COLO668 (cell line): ENCODE results near the gene ADPRS.

ENCODE experiments used
- DNase-seq: peaks from one replicate; lab custom pipeline; 2025; ENCODE audit not compliant: unreplicated experiment; lab: John Stamatoyannopoulos, UW

The ADPRS gene

DNA sequence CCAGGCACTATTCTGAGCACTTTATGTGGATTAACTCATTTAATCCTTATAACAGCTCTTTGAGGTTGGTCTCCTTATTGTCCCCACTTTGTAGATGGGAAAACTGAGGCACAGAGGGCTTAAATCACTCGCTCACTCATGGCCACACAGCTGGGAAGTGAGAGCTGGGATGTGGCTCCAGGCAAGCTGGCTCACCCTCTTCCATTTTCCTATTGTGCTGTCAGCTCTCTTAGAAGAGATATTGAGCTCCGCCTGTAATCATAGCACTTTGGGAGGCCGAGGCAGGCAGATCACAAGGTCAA, 40.2 kb downstream of the ADPRS start:
- no peak for DNase-seq

DNA sequence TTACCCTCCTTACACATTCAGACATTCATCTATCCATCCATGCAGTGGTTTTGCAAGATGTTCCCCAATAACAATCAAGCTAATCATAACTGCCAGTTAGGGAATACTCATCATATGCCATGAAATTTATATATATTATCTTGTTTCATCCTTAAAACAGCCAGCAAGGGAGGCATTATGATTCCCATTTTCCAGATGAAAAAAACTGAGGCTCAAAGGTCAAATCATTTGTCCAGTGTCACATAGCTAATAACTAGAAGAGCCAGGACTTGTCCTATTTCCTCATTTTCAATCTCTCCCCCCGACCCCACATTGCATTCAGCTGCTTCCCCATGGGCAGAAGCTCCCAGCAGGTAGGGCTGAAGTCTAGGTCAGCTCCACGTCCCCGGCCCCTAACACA, 43.3 kb downstream of the ADPRS start:
- DNase-seq: no peak

DNA sequence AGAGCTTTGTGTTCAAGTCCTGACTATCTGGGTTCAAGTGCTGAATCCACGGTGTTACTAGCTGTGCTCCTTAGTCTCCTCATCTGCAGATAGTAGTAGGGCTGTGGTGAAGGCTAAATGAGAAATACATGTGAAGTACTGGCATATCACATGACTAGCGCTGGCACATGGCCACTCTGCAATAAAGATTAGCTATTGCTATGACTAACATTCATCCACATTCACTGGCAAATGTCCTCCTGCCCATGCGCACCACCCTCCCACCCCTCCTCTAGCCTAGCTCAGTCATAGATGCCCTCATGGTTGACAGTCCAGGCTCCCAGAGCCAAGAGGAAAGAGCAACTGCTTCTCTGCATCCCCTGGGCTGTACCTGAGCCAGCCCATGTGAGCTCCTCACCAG, 44.8 kb downstream of the ADPRS start:
- peak; percentile 29 for DNase-seq

DNA sequence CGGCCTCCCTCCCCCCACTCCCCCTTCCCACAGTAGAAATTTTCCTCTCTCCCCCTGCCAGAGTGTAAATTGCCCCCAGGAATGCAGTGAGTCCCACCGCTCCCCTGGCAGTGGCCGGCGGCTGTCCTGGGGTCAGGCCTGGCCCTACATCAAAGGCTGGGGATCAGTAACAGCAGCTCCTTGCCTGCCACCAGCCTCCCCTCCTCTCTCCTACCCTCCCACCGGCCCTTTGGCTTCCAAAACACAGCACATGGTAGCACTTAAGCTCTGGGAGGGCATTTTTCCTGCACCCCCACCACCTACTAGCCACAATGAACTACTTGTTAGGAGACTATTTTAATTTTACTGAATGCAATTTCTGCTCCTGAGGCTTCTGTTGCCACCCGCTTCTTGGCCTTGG, 45.3 kb downstream of the ADPRS start:
- DNase-seq: no peak

DNA sequence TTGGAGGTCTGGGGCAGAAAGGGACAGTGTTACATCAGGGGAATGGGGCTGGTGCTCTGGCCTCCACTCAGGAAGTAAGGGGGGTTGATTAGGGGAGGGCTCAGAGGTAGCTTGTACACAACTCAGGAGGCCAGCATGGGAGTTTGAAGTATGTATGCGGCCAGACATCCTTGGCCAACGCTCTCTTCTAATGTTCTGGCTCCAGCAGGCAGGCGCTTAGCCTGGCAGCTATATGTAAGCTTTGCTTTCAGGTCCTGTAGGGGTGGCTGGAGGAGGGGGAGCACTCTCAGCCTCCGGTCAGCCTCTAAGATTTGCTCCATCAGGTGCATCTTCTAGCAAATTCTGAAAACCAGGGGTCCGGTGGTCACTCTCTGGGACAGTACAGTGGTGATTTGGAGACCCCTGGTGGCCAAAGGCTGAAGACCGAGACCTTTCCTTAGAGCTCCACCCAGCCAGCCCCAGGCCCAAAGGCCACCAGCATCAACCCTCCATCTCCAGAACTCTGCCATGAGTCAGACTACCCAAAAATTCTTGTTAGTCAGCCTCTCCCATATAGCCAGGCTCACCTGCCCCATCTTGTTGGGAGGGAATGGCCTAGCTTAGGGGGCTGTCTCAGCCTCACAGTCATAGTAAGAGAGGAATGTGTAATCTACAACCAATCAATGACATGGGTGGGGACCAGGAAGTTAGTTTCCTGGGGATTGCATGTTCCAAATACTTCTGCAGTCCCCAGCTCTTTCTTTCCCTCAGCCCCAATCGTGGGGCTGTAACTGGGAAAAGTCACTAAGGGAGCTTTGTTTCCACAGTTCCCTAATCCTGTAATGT, 46.0 kb downstream of the ADPRS start:
- DNase-seq: peak; percentile 50

DNA sequence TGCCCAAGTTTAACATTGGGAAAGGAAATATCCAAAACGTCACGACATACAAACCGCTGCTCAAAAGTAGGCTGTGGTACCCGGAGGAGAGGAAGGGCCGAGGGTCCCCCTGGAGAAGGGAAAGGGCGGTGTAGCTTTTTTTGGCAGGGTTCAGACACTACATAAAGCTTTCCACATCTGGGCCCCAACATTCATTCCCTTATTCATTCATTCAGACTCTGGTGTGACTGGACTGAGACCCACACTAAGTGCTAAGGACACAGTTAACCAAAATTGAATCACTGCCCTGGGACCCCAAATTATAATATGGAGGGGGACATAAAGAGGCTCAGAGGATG, 46.6 kb downstream of the ADPRS start:
- no peak for DNase-seq

DNA sequence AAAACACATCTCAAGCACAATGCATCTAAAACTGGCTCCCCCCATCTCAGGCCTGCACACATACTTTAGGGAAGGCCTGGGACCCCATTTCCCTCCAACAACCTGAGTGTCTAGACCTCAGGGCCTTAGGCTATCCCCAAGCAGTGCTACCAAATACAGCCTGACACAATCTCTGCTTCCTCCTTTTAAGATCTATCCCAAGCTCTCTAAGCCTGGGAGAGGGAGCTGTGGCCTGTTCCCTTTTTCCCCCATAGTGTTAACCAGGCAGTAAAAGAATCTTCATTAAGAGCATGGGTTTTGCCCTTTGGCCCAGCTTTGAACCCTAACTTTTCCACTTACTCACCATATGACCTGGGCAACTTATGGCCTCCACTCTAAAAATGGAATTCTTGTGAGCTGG, 47.1 kb downstream of the ADPRS start:
- no peak for DNase-seq

DNA sequence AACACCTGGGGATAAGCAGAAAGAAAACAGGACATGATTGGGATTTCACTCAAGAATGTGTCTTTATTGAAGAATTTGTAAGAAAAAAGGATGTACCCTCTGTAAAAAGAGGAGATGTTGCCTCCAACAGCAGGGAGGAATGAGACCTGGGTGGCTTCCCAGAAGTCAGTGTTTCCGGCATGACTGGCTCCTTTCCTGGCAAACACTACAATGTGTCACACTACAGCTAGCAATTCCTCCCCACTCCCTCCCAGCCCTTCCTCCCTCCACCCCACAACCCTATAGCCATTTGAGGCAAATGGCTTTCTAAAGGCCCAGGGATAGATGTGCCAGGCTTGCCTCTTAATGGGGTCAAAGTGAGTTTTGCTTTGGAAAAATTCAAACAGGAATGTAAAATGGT, 47.8 kb downstream of the ADPRS start:
- no peak for DNase-seq

DNA sequence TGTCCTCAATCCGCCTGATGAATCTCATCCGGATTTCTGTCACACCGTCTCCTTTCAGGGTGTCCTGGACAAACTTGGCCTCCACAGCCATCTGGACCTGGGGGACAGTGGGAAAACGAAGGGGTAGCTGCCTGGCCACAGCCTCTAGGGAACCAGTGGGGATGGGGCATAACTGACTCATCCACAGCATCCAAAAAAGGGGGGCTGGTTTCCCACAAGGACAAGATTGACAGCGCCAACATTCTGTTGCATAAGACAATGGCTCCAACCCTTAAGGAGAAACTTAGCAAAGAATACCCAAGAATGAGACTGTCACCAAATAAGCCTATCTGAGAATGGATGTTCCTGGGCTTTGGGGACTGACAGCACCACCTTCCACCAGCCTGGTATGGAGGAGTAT, 48.5 kb downstream of the ADPRS start:
- no peak for DNase-seq

DNA sequence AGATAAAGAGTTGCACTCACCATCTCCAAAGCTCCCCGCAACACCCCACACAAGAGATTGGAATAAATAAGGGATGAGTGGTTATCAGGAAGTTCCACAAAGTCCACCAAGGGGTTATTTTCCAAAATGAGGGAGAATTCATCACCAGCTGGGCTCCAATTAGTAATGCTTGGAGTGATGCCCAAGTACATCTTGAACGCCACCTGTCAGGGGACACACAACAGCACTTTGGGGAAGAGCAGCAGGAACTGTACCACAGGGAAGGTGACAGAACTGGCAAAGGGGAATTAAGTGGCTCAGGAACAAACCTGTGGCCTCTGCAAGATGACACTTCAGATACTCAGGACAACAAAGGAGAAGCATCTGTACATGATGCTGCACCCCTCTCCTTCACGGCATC, 49.1 kb downstream of the ADPRS start:
- DNase-seq: no peak

DNA sequence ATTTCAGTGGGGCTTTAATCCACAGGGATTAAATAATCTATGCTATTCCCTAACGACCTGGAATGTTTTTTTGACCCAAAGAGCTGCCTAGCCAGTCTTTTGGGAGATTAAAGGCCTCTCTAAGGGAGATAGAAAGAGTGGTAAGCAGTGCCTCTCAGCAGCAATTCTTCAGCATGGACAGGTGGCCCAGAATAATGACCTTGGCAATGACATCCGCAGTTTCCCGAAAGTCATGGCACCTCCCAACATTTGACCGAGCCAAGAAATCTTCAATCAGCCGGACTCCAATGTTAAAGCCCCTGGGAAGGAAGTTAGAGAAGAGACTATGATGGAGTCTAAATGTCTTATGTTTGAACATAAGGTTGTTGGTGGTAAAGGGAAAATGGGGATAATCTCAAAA, 50.8 kb downstream of the ADPRS start:
- no peak for DNase-seq

DNA sequence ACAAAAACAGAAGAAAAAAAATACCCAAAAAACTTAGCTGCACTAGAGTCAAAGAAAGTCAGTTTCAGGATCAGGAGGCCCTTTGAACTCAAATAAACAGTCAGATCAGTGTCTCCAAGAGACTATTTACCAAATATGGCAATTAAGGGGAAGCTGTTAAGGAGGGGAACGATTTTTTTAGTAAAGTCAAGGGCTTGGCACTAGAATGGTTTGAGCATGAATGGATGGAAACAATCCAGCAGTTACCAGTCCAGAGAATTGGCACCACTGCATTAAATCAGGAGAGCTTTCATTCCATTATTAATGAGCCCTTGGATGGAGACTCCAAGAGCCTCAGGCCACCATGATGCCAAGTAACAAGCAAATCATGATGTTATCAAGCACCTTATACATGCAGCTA, 53.4 kb downstream of the ADPRS start:
- no peak for DNase-seq

DNA sequence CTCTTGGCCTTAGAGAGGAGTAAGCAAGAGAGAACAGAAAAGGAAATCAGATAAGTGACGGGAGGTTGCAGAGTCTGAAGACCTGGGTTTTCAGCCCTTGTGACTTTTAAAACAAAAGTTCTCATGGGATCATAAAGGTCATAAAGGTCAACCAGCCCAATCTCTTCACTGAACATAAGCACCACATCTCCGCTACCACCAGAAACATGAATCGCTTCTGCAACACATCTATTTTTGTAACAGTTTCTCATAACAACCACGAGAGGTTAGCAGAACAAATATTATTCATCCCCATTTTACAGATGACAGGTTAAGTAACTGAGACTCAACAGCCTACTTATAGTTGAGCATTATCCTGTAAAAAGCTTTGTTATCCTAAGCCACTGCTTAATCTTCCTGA, 54.7 kb downstream of the ADPRS start:
- DNase-seq: no peak
